Subcutaneous abdominal adipose tissue (tissue), 5 donors: Measurements from ENCODE around the gene ANKH.
"Not testable (repeated sequence)": the region's sequence is repeated elsewhere in the genome, so short reads cannot be mapped to it uniquely, and the experiment has no call there.

Experiments used
- H3K27ac ChIP-seq: one replicate; pipeline ENCODE4 v1.7.0; 2013; ENCODE audit warnings: low read depth, mild to moderate bottlenecking, inconsistent platforms, low read length, moderate library complexity
- H3K27me3 ChIP-seq, 5 donors: one replicate each; pipeline ENCODE4 v1.7.0; 2013; ENCODE audit warnings: low read length in 5 of 5, inconsistent platforms in 1 of 5; ENCODE audit not compliant: control insufficient read depth in 5 of 5, insufficient read depth in 4 of 5
- H3K36me3 ChIP-seq, 5 donors: one replicate each; pipeline ENCODE4 v1.7.0; 2013; ENCODE audit warnings: low read length in 5 of 5; ENCODE audit not compliant: control insufficient read depth in 5 of 5, insufficient read depth in 5 of 5
- H3K4me1 ChIP-seq, 5 donors: one replicate each; pipeline ENCODE4 v1.7.0; 2013; ENCODE audit warnings: low read length in 5 of 5, mild to moderate bottlenecking in 3 of 5, moderate library complexity in 1 of 5; ENCODE audit not compliant: control insufficient read depth in 5 of 5, insufficient read depth in 5 of 5
- H3K4me3 ChIP-seq, 5 donors: one replicate each; pipeline ENCODE4 v1.7.0; 2013; ENCODE audit warnings: low read length in 5 of 5, low read depth in 1 of 5
- H3K9ac ChIP-seq, 5 donors: one replicate each; pipeline ENCODE4 v1.7.0; 2013; ENCODE audit warnings: low read length in 5 of 5, mild to moderate bottlenecking in 4 of 5, moderate library complexity in 3 of 5
- H3K9me3 ChIP-seq, 5 donors: one replicate each; pipeline ENCODE4 v1.7.0; 2013; ENCODE audit warnings: low read length in 5 of 5; ENCODE audit not compliant: control insufficient read depth in 5 of 5
- donor health status: healthy.
- donor health status: healthy.
- donor health status: healthy.
- donor health status: healthy.
- donor health status: healthy.

The ANKH gene

GRCh38 chr5:14884062-14884612 lies 12.6 kb upstream of the ANKH start:
- no peak overlapping the region for H3K9ac ChIP-seq
- no peaks in the 10 kb centered on the region for H3K27me3 ChIP-seq
- peaks cover 0 to 42% (median 4%) of the 10 kb centered on the region in 5 donors for H3K4me1 ChIP-seq
- no peaks in the 10 kb centered on the region for H3K36me3 ChIP-seq
- no peak overlapping the region for H3K27ac ChIP-seq
- no peak overlapping the region for H3K4me3 ChIP-seq
- no peaks in the 10 kb centered on the region for H3K9me3 ChIP-seq

- Histone ChIP-seq H3K27ac (no peak overlapping the region), H3K27me3 (no peaks in the 10 kb centered on the region), H3K4me1 (peaks cover 0 to 42% (median 4%) of the 10 kb centered on the region in 5 donors), H3K4me3 (no peak overlapping the region), H3K9me3 (no peaks in the 10 kb centered on the region), H3K36me3 (no peaks in the 10 kb centered on the region), H3K9ac (no peak overlapping the region)
These were observed 11.3 kb upstream of the ANKH start for GRCh38 chr5:14882658-14883580.

DNA sequence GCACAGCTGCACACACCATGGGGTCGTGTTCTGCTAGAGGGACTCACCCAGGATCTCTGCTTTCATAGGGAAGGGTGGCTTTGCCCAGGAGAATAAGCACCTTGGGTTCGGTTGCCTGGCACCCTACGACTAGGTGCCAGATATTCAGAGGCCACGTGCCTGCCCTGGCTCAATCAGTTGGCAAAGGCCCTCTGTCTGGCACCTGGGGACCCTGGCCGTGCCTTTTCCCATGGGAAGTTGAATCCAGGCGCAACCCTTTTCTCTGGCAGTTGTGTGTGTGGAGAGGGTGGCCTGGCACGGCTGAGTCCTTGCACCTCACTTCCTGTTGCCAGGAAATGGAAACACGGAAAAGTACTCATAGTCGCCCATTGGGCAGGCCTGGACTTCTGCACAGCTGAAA lies 10.2 kb upstream of the ANKH start:
- Histone ChIP-seq H3K9me3 (no peaks in the 10 kb centered on the region), H3K27me3 (no peaks in the 10 kb centered on the region), H3K4me1 (peaks cover 0 to 42% (median 4%) of the 10 kb centered on the region in 5 donors), H3K4me3 (no peak overlapping the region), H3K27ac (no peak overlapping the region), H3K36me3 (no peaks in the 10 kb centered on the region), H3K9ac (no peak overlapping the region)

DNA sequence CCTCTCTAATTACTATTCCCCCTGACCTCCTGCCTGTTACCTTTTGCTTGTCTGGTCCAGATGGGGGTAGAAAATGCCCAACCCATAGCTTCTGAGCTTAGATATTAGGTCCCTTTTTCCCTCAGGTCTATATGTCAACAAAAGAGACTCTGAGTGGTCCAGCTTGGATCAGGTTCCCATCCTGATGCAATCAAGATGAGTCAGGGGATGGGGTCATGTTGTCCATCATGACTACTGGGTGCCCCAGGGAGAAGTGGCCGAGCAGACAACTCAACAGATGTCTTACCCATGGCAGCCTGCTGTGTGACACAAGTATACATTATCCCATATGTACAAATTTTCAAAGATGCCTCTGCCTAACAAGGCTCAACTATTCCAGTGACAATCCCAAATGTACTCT lies 9.1 kb upstream of the ANKH start:
- H3K27ac ChIP-seq = no peak overlapping the region
- H3K27me3 ChIP-seq = no peaks in the 10 kb centered on the region
- H3K4me3 ChIP-seq = no peak overlapping the region
- H3K36me3 ChIP-seq = no peaks in the 10 kb centered on the region
- H3K9me3 ChIP-seq = no peaks in the 10 kb centered on the region
- no peak overlapping the region for H3K9ac ChIP-seq
- H3K4me1 ChIP-seq = peaks cover 0 to 42% (median 4%) of the 10 kb centered on the region in 5 donors

DNA sequence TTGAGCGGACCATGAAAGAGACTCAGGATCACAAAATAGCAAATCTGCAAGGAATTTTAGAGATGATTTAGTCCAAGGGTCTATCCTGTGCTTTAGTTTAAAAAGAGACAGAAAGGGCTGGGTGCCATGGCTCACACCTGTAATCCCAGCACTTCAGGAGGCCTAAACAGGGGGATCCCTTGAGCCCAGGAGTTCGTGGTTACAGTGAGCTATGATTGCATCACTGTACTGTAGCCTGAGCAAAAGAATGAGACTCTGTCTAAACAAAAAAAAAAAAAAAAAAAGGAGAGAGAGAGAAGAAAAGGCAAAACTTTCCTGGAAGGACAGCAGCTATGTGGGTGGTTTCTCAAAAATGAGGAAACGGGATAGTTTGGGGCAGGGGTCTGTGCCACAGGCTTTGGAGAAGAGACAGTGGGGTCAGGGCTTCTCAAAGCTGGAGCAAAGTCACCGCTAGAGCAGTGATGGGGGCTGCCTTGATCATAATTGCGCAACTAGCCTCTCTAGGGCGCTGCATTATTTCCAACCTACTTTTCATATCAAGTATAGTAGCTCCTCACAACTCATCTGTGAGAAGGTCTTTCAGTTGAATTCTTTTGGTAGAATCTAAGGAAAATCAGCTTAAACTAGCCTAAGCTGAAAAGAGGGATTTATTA lies 8.5 kb upstream of the ANKH start:
- Histone ChIP-seq H3K9ac (no peak overlapping the region), H3K4me3 (no peak overlapping the region), H3K4me1 (peaks cover 0 to 42% (median 4%) of the 10 kb centered on the region in 5 donors), H3K27me3 (no peaks in the 10 kb centered on the region), H3K36me3 (no peaks in the 10 kb centered on the region), H3K27ac (no peak overlapping the region), H3K9me3 (no peaks in the 10 kb centered on the region)

GRCh38 chr5:14879393-14879792 lies 7.8 kb upstream of the ANKH start:
- no peak overlapping the region for H3K9ac ChIP-seq
- H3K27me3 ChIP-seq = no peaks in the 10 kb centered on the region
- H3K27ac ChIP-seq = no peak overlapping the region

GRCh38 chr5:14878192-14878591 lies 6.6 kb upstream of the ANKH start:
- not testable (repeated sequence) for H3K27ac ChIP-seq, H3K9me3 ChIP-seq, H3K36me3 ChIP-seq

More at GRCh38 chr5:14879393-14879792, 7.8 kb upstream of the ANKH start:
- Histone ChIP-seq H3K36me3 (no peaks in the 10 kb centered on the region), H3K4me1 (peaks cover 0 to 39% (median 4%) of the 10 kb centered on the region in 5 donors), H3K9me3 (no peaks in the 10 kb centered on the region), H3K4me3 (no peak overlapping the region)

GRCh38 chr5:14876095-14876494 lies 4.5 kb upstream of the ANKH start:
- no peaks in the 10 kb centered on the region for H3K9me3 ChIP-seq
- H3K36me3 ChIP-seq = no peaks in the 10 kb centered on the region
- H3K9ac ChIP-seq = no peak overlapping the region
- no peaks in the 10 kb centered on the region for H3K27me3 ChIP-seq
- no peak overlapping the region for H3K4me3 ChIP-seq
- peaks cover 0 to 19% (median 6%) of the 10 kb centered on the region in 5 donors for H3K4me1 ChIP-seq
- no peak overlapping the region for H3K27ac ChIP-seq

More at GRCh38 chr5:14878192-14878591, 6.6 kb upstream of the ANKH start:
- H3K4me3 ChIP-seq, H3K9ac ChIP-seq, H3K27me3 ChIP-seq: not testable (repeated sequence)
- H3K4me1 ChIP-seq = peaks cover 0 to 28% (median 4%) of the 10 kb centered on the region in 5 donors

- Histone ChIP-seq H3K27ac (no peak overlapping the region), H3K27me3 (no peaks in the 10 kb centered on the region), H3K36me3 (no peaks in the 10 kb centered on the region), H3K9ac (no peak overlapping the region), H3K4me3 (no peak overlapping the region), H3K4me1 (peaks cover 2 to 30% (median 21%) of the 10 kb centered on the region in 5 donors), H3K9me3 (no peaks in the 10 kb centered on the region)
These were observed 2.2 kb upstream of the ANKH start for GRCh38 chr5:14873790-14874189.

- no peaks in the 10 kb centered on the region for H3K36me3 ChIP-seq
- H3K4me3 ChIP-seq = peak overlapping the region; percentile 70 to 81 (median 73)
- peak overlapping the region; percentile 77 for H3K27ac ChIP-seq
- peaks cover 3 to 33% (median 21%) of the 10 kb centered on the region in 5 donors for H3K4me1 ChIP-seq
- peak overlapping the region in 4 of 5 donors; percentile 30 to 84 (median 74) for H3K9ac ChIP-seq
- H3K9me3 ChIP-seq = no peaks in the 10 kb centered on the region
- H3K27me3 ChIP-seq = no peaks in the 10 kb centered on the region
These were observed 1.5 kb upstream of the ANKH start for GRCh38 chr5:14873093-14873492.
